Breast epithelium (tissue), 3 donors: ENCODE data around the gene CDCA4.

ENCODE experiments used
- POLR2A ChIP-seq: fragments of 450-650 bp; IDR thresholded peaks from one replicate; pipeline ENCODE4 v1.6.1; 2016; ENCODE audit warnings: antibody characterized with exemption, mild to moderate bottlenecking, moderate library complexity
- POLR2AphosphoS5 ChIP-seq, 3 donors: sonication (generic); formaldehyde crosslinking; IDR thresholded peaks; one replicate each; pipeline ENCODE4 v1.6.1; 2017; ENCODE audit warnings: antibody characterized with exemption in 3 of 3
- TF ChIP-seq, protein P1 (sequence below), 3 donors: fragments of 450-650 bp; IDR thresholded peaks; one replicate each; pipeline ENCODE4 v1.5.1; 2016 to 2017; ENCODE audit warnings: antibody characterized with exemption in 3 of 3, mild to moderate bottlenecking in 3 of 3, moderate library complexity in 3 of 3

DNA sequence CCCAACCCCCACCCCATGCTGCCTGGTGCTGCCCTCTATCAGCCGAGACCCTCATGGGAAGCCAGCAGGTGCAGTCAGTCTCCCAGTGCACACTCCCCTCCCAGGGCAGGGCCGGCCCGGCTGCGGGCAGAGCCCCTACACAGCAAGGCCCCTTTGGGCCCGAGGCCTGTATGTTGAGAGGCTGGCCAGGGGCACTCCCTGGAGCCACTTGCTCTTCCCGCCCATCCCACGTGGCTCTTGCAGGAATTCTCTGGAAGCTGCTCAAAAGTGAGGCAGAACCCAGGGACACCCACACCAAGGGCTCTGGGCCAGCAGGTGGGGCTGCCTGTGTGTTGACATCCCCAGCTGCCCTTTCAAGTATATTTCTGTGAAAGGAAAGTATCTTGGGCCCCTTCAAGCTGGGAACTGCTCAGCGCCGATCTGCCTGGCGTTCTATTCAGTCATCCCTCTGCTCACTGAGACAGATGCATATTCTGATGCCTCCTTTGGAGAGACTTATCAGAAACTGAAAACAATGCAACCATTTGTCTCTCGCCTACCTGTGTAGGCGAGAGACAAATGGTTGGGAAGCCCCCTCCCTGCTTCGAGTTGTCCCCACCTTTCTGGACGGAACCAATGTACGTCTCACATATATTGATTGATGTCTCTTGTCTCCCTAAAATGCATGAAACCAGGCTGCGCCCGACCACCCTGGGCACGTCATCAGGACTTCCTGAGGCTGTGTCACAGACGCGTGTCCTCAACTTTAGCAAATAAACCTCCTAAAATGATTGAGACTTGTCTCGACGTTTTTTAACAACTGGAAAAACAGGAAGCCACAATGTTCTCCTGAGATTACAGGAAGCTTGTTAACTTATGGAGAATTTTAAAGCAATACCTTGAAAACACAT is 38.4 kb upstream of the CDCA4 start:
- TF ChIP-seq POLR2AphosphoS5 (IDR thresholded peaks at IDR 0.05) (no peak), POLR2A (no peak)
- TF ChIP-seq, protein P1, sequence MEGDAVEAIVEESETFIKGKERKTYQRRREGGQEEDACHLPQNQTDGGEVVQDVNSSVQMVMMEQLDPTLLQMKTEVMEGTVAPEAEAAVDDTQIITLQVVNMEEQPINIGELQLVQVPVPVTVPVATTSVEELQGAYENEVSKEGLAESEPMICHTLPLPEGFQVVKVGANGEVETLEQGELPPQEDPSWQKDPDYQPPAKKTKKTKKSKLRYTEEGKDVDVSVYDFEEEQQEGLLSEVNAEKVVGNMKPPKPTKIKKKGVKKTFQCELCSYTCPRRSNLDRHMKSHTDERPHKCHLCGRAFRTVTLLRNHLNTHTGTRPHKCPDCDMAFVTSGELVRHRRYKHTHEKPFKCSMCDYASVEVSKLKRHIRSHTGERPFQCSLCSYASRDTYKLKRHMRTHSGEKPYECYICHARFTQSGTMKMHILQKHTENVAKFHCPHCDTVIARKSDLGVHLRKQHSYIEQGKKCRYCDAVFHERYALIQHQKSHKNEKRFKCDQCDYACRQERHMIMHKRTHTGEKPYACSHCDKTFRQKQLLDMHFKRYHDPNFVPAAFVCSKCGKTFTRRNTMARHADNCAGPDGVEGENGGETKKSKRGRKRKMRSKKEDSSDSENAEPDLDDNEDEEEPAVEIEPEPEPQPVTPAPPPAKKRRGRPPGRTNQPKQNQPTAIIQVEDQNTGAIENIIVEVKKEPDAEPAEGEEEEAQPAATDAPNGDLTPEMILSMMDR (IDR thresholded peaks at IDR 0.05) = no peak
